ENCODE results near the gene TPRG1. TPM values are rescaled to one million over a fixed set of nuclear protein-coding genes. Genes with fewer than 3 reads are reported as not detected.

Gene TPRG1
- total RNA-seq, 4 donors from 2014 or later: 18.9 to 46.2 (median 36.9) TPM

- TF ChIP-seq POLR2A (IDR thresholded peaks at IDR 0.05) (no peak), CTCF (IDR thresholded peaks at IDR 0.05) (no peak)
- no peak overlapping the region for H3K4me3 ChIP-seq (ENCODE audit: low read depth, poor library complexity, severe bottlenecking)
- WGBS, 2 donors: 95 to 96% methylated on average over 7 of the region's 7 CpGs
- no peak for DNase-seq (ENCODE audit: low spot score in 2 of 2)
- intact Hi-C loops (cut with DNase I; ENCODE audit: low total_unique reads): no loop called here
Measured at GRCh38 chr3:189184566-189184965, 12.8 kb downstream of the TPRG1 start.

GRCh38 chr3:189186101-189186500, 14.3 kb downstream of the TPRG1 start:
- WGBS, 2 donors: 43 to 49% methylated on average over 4 of the region's 4 CpGs
- no peak for TF ChIP-seq POLR2A (IDR thresholded peaks at IDR 0.05)
- no peak for TF ChIP-seq CTCF (IDR thresholded peaks at IDR 0.05)
- no peak overlapping the region for H3K4me3 ChIP-seq (ENCODE audit: low read depth, poor library complexity, severe bottlenecking)
- no peak for DNase-seq (ENCODE audit: low spot score in 2 of 2)
- intact Hi-C loops (cut with DNase I; ENCODE audit: low total_unique reads): no loop called here

- TF ChIP-seq CTCF (IDR thresholded peaks at IDR 0.05): no peak
- TF ChIP-seq POLR2A (IDR thresholded peaks at IDR 0.05): no peak
- H3K4me3 ChIP-seq (ENCODE audit: low read depth, poor library complexity, severe bottlenecking): no peak overlapping the region
- no peak for DNase-seq (ENCODE audit: low spot score in 2 of 2)
- intact Hi-C loops (cut with DNase I; ENCODE audit: low total_unique reads): no loop called here
Measured at GRCh38 chr3:189188466-189188865, 16.7 kb downstream of the TPRG1 start.

GRCh38 chr3:189192725-189193124, 21.0 kb downstream of the TPRG1 start:
- intact Hi-C loops (cut with DNase I; ENCODE audit: low total_unique reads): no loop called here
- no peak overlapping the region for H3K4me3 ChIP-seq (ENCODE audit: low read depth, poor library complexity, severe bottlenecking)
- DNase-seq (ENCODE audit: low spot score in 2 of 2): no peak
- TF ChIP-seq POLR2A (IDR thresholded peaks at IDR 0.05): no peak
- TF ChIP-seq CTCF (IDR thresholded peaks at IDR 0.05): no peak

- 88 to 95% methylated on average over 5 of the region's 5 CpGs for WGBS, 2 donors
- no peak for DNase-seq (ENCODE audit: low spot score in 2 of 2)
- no peak for TF ChIP-seq POLR2A (IDR thresholded peaks at IDR 0.05)
- no peak for TF ChIP-seq CTCF (IDR thresholded peaks at IDR 0.05)
- intact Hi-C loops (cut with DNase I; ENCODE audit: low total_unique reads): no loop called here
- H3K4me3 ChIP-seq (ENCODE audit: low read depth, poor library complexity, severe bottlenecking): no peak overlapping the region
Measured at GRCh38 chr3:189195302-189195701, 23.5 kb downstream of the TPRG1 start.

- intact Hi-C loops (cut with DNase I; ENCODE audit: low total_unique reads): no loop called here
- no peak overlapping the region for H3K4me3 ChIP-seq (ENCODE audit: low read depth, poor library complexity, severe bottlenecking)
- WGBS, 2 donors: 79% methylated on average over 6 of the region's 6 CpGs
- no peak for TF ChIP-seq POLR2A (IDR thresholded peaks at IDR 0.05)
- no peak for TF ChIP-seq CTCF (IDR thresholded peaks at IDR 0.05)
- no peak for DNase-seq (ENCODE audit: low spot score in 2 of 2)
Measured at GRCh38 chr3:189202106-189202505, 30.3 kb downstream of the TPRG1 start.

Data from lower leg skin (tissue), 4 donors.